Caco-2 (cell line): ENCODE results near the gene C2orf68. TPM values are rescaled to one million over a fixed set of nuclear protein-coding genes. Genes with fewer than 3 reads are reported as not detected.

Experiments used
- BruUV-seq: library from RNA; stranded (reverse); fragments of 400-500 nt; replicated peaks from 2 replicates; lab custom pipeline; 2021; lab: Mats Ljungman, UMichigan
- CTCF ChIA-PET: fragments of 300-600 bp; sonication (Branson Sonifier 250); formaldehyde crosslinking; loops from one replicate; lab custom pipeline; 2022; ENCODE audit warnings: antibody characterized with exemption; lab: Charles Lee
- POLR2A ChIA-PET: fragments of 300-600 bp; sonication (Branson Sonifier 250); formaldehyde crosslinking; loops from one replicate; lab custom pipeline; 2022; ENCODE audit warnings: antibody characterized with exemption; lab: Charles Lee
- DNase-seq, 2 experiments: peaks; one replicate each; pipeline versions ENCODE4 v3.0.0 to v3.0.0-alpha.2; 2020 to 2022
- H3K27me3 ChIP-seq: replicated peaks from 2 replicates; pipeline ENCODE4 v1.6.0; 2011; ENCODE audit warnings: low read length; ENCODE audit not compliant: control insufficient read depth, insufficient read depth
- H3K36me3 ChIP-seq: 2 replicates; pipeline ENCODE4 v1.5.1; 2011; ENCODE audit warnings: low read length; ENCODE audit not compliant: control insufficient read depth, insufficient read depth
- H3K4me1 ChIP-seq: fragments of 250-450 bp; sonication (Bioruptor Pico); 2 replicates; pipeline ENCODE4 v1.5.1; 2020; ENCODE audit warnings: mild to moderate bottlenecking
- H3K4me3 ChIP-seq: 2 replicates; pipeline ENCODE4 v1.5.1; 2011; ENCODE audit warnings: low read depth, mild to moderate bottlenecking, control low read depth, low read length
- H3K9me3 ChIP-seq: fragments of 250-450 bp; sonication (Bioruptor Pico); 2 replicates; pipeline ENCODE4 v1.5.1; 2020; ENCODE audit warnings: mild to moderate bottlenecking, moderate library complexity
- H3K27ac Mint-ChIP-seq: one replicate; pipeline ENCODE4 v1.8.0; 2022; ENCODE audit warnings: mixed read lengths; ENCODE audit not compliant: unreplicated experiment
- H3K27me3 Mint-ChIP-seq: one replicate; pipeline ENCODE4 v1.8.0; 2022; ENCODE audit warnings: mixed read lengths; ENCODE audit not compliant: insufficient read depth, unreplicated experiment
- H3K36me3 Mint-ChIP-seq: one replicate; pipeline ENCODE4 v1.8.0; 2022; ENCODE audit warnings: mild to moderate bottlenecking, mixed read lengths; ENCODE audit not compliant: insufficient read depth, unreplicated experiment
- H3K4me1 Mint-ChIP-seq: one replicate; pipeline ENCODE4 v1.8.0; 2022; ENCODE audit warnings: low read depth, mixed read lengths; ENCODE audit not compliant: unreplicated experiment
- H3K4me3 Mint-ChIP-seq: one replicate; pipeline ENCODE4 v1.8.0; 2022; ENCODE audit warnings: mild to moderate bottlenecking, moderate library complexity, mixed read lengths; ENCODE audit not compliant: unreplicated experiment
- H3K9me3 Mint-ChIP-seq: one replicate; pipeline ENCODE4 v1.8.0; 2022; ENCODE audit warnings: mixed read lengths; ENCODE audit not compliant: unreplicated experiment
- CTCF ChIP-seq, 2 experiments: fragments of 200-600 bp in 1 of 2; IDR thresholded peaks; 1 replicate in 1 of 2; 2 replicates in 1 of 2; pipeline versions ENCODE4 v1.5.1 to v1.8.0; 2011 to 2022; ENCODE audit warnings: antibody characterized with exemption in 1 of 2, control low read depth in 1 of 2, inconsistent platforms in 1 of 2, low read depth in 1 of 2, low read length in 1 of 2, mild to moderate bottlenecking in 1 of 2, moderate library complexity in 1 of 2; ENCODE audit not compliant: insufficient read depth in 1 of 2, severe bottlenecking in 1 of 2, unreplicated experiment in 1 of 2
- intact Hi-C: fragments of 100-400 bp; cut with micrococcal nuclease; formaldehyde crosslinking; loops from one replicate; pipeline ENCODE4 v1.10.0; 2022; ENCODE audit not compliant: unreplicated experiment
- total RNA-seq: library from RNA; stranded (reverse); gene quantifications from 2 replicates; pipeline ENCODE4 v1.2.3, GENCODE V29; 2022

C2orf68 gene
- total RNA-seq, 1 experiment from 2014 or later = 54.5 TPM

- peaks cover 98% of the 10 kb centered on the region for H3K36me3 Mint-ChIP-seq
- ChIA-PET POLR2A (interaction anchor here (0.7 kb wide), 1 partner anchor 77 kb away, joined by 5 read pairs; no protein-coding TSS in a partner anchor), CTCF (interaction anchor here (0.7 to 2.5 kb wide), 4 partner anchors 9 to 435 kb away, joined by 4 to 13 read pairs (median 6); no protein-coding TSS in a partner anchor)
- H3K4me1 Mint-ChIP-seq = no peaks in the 10 kb centered on the region
- BruUV-seq = no TSS peak
- H3K27ac Mint-ChIP-seq = no peak overlapping the region
- no peaks in the 10 kb centered on the region for H3K9me3 Mint-ChIP-seq
- H3K4me3 ChIP-seq = no peak overlapping the region
- no peaks in the 10 kb centered on the region for H3K9me3 ChIP-seq
- no peaks in the 10 kb centered on the region for H3K27me3 ChIP-seq
- H3K36me3 ChIP-seq = peaks cover 5% of the 10 kb centered on the region
- no peak for TF ChIP-seq CTCF (IDR thresholded peaks at IDR 0.05; ENCODE audit: insufficient read depth in 1 of 2, low read depth in 1 of 2, low read length in 1 of 2, severe bottlenecking in 1 of 2, unreplicated experiment in 1 of 2)
- H3K4me1 ChIP-seq = no peaks in the 10 kb centered on the region
- no peaks in the 10 kb centered on the region for H3K27me3 Mint-ChIP-seq
- intact Hi-C loops = no loop called here
- no peak for DNase-seq
- H3K4me3 Mint-ChIP-seq = no peak overlapping the region
Measured at GRCh38 chr2:85628658-85629057, 16.8 kb upstream of the C2orf68 start.

- ChIA-PET POLR2A (no interaction called here), CTCF (interaction anchor here (0.9 kb wide), 1 partner anchor 14 kb away, joined by 3 read pairs; no protein-coding TSS in a partner anchor)
- intact Hi-C loops = no loop called here
- no peak for DNase-seq
- no peak for TF ChIP-seq CTCF (IDR thresholded peaks at IDR 0.05; ENCODE audit: insufficient read depth in 1 of 2, low read depth in 1 of 2, low read length in 1 of 2, severe bottlenecking in 1 of 2, unreplicated experiment in 1 of 2)
- no peak overlapping the region for H3K4me3 Mint-ChIP-seq
- Histone ChIP-seq H3K27me3 (no peaks in the 10 kb centered on the region), H3K36me3 (peaks cover 4% of the 10 kb centered on the region), H3K9me3 (no peaks in the 10 kb centered on the region), H3K4me3 (no peak overlapping the region), H3K4me1 (no peaks in the 10 kb centered on the region)
- BruUV-seq = no TSS peak
- peaks cover 78% of the 10 kb centered on the region for H3K36me3 Mint-ChIP-seq
- no peaks in the 10 kb centered on the region for H3K4me1 Mint-ChIP-seq
- no peaks in the 10 kb centered on the region for H3K9me3 Mint-ChIP-seq
- H3K27me3 Mint-ChIP-seq = no peaks in the 10 kb centered on the region
- H3K27ac Mint-ChIP-seq = no peak overlapping the region
Measured at GRCh38 chr2:85623991-85624390, 12.1 kb upstream of the C2orf68 start.

- POLR2A ChIA-PET = interaction anchor here (0.6 kb wide), 1 partner anchor 18 kb away, joined by 3 read pairs; no protein-coding TSS in a partner anchor
- Mint-ChIP-seq H3K36me3 (peaks cover 72% of the 10 kb centered on the region), H3K4me3 (no peak overlapping the region), H3K27me3 (no peaks in the 10 kb centered on the region), H3K9me3 (no peaks in the 10 kb centered on the region), H3K27ac (no peak overlapping the region), H3K4me1 (no peaks in the 10 kb centered on the region)
- Histone ChIP-seq H3K36me3 (peaks cover 6% of the 10 kb centered on the region), H3K9me3 (no peaks in the 10 kb centered on the region), H3K4me1 (peaks cover 5% of the 10 kb centered on the region; the same call in 1 of the 2 replicates), H3K27me3 (no peaks in the 10 kb centered on the region), H3K4me3 (no peak overlapping the region)
- DNase-seq = no peak
- intact Hi-C loops = no loop called here
- no peak for TF ChIP-seq CTCF (IDR thresholded peaks at IDR 0.05; ENCODE audit: insufficient read depth in 1 of 2, low read depth in 1 of 2, low read length in 1 of 2, severe bottlenecking in 1 of 2, unreplicated experiment in 1 of 2)
- CTCF ChIA-PET = no interaction called here
- no TSS peak for BruUV-seq
Measured at GRCh38 chr2:85621338-85621737, 9.5 kb upstream of the C2orf68 start.
